Ecto neural progenitor cell (in vitro differentiated cells): Measurements from ENCODE around the gene ASTL.
"Not testable (repeated sequence)": the region's sequence is repeated elsewhere in the genome, so short reads cannot be mapped to it uniquely, and the experiment has no call there.

ENCODE experiments used
- DNase-seq: peaks from one replicate; pipeline ENCODE4 v3.0.0-alpha.2; 2018; ENCODE audit warnings: low spot score

ASTL gene

GRCh38 chr2:96098900-96099590, 39.3 kb downstream of the ASTL start:
- peak; percentile 40 for DNase-seq

- no peak for DNase-seq
Measured at GRCh38 chr2:96097951-96098823, 40.1 kb downstream of the ASTL start.

DNA sequence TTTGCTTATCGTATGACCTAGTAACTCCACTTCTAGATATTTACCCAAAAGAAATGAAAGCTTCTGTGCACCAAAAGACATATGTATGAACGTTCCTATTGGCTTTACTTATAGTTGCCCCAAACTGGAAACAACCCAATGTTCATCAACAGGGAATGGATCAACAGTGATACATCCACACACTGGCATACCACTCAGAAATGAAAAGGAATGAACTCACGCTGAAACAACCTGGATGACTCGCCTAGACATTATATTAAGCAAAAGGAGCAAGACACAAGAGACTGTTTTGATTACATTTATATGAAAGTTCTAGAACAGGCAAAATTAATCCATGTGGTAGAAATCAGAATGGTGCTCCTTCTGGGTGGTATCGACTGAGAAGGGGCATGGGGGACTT, 40.9 kb downstream of the ASTL start:
- DNase-seq, result no peak

- no peak for DNase-seq
Measured at GRCh38 chr2:96095116-96095636, 43.1 kb downstream of the ASTL start.

DNA sequence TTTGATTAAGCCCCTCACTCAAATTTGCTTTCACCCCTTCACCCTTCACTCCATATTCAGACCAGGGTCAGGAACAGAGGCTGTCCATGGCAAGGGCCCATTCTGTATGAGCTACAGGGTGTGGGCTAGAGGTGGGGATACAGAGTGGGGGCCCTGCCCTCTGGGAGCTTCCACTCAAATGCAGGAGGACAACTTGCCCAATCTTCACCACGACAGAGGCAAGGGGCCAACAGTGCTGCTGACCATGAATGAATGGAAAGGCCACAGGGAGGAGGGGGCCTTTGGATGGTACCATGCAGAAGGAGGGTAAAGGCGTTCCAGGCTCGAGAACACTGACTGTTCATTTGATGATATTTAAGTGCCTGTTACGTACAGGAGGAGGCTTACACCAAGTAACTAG, 44.8 kb downstream of the ASTL start:
- no peak for DNase-seq

- no peak for DNase-seq
Measured at GRCh38 chr2:96092951-96093350, 45.4 kb downstream of the ASTL start.

DNA sequence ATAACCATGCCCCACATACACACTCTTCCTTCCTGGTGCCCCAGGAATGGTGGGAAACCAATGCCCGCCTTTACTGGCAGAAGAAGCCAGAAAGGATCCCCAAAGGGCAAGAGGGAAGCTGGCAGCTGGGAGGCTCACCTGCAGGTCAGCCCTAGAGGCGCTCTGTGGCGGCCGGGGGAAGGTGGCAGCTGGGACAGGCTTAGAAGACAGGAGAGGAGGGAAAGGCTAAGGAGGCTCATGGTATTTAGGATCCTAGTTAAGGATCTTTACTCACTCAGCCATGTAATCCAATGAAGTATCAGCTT, 45.8 kb downstream of the ASTL start:
- no peak for DNase-seq

DNA sequence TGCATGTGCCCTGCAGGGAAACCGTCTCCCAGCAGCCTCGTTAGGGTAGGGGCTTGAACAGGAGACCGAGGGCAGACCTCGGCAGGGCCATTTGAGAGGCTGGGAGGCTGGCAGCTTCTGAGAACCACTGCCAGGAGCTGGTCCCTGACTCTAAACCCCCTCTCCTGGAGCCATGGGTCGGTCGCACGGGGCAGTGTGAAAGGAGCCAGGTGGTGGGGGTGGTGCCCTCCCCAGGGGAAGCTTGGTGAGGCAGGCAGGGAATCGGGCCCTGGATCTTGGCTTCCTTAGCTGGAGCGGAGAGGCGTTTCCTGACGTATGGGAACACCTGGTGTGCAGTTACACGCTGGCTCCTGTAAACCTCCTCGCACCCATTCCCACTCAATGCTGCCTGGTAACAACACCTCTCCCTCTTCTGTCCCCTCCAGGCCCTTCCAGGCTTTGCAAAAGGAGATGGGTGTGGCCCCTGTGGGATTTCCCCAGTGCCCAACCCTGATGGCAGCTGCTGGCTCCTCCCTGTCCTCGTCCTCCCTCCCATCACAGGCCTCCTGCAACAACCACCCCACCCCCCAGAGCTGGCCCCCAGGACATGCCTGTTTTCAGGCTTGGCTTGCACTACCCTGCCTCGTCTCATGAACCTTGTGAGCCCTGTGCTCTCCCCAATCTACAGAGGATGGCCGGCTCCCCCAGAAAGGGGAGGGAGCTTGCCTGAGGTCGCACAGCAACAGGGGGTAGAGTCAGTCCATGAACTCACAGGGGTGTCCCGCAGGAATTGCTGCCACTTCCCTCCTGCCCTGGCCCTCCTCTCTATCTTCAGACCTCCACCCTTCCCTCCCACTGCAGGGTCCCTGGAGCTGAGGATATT, 46.4 kb downstream of the ASTL start:
- DNase-seq, result peak; percentile 46

GRCh38 chr2:96091141-96091710, 47.1 kb downstream of the ASTL start:
- peak; percentile 44 for DNase-seq

GRCh38 chr2:96090196-96090926, 47.9 kb downstream of the ASTL start:
- no peak for DNase-seq

- DNase-seq, result peak; percentile 55
Measured at GRCh38 chr2:96089356-96090195, 48.7 kb downstream of the ASTL start.

DNA sequence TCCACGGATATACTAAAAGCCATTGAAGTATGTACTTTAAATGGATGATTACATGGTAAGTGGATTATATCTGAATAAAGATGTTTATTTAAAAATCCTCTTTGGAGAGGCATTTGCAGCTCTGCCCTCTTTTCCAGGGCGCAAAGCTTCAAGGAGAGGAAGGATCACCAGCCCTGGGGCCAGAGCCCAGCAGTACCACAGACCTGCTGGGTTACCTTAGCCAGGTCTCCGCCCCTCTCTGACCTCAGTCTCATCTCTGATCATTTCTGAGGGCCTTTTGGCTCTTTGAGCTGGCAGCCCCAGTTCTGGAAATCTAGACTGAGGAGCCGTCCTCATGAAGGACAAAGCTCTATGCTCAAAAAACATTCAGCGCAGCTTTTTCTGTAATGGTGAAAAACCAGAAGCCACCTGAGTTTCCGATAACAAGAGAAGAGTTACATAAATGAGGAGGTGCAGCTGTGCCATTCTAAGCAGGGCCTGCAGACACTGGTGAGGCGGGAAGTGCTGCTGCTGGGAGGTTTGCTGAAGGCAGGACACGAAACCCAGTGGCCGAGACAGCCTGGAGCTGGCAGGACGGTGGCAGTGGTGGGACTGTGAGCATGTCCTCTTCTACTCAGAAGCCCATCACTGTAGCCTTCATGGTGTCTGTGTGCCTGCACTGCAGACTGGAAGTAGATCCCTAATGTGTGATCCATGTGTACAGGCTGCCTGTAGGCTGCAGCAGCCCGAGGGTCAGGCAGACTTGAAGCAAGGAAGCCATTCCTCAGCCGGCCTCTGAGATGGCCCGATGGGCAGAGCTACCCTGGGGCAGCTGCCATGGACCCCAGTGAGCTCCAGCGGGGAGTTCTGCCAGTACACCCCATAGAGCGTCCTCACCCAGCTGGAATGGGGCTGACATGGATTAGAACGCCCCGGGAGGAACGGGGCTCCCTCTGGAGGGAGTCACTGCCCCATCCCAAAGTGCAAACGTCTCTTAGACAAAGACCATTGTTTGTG, 49.7 kb downstream of the ASTL start:
- peak; percentile 42 for DNase-seq

DNA sequence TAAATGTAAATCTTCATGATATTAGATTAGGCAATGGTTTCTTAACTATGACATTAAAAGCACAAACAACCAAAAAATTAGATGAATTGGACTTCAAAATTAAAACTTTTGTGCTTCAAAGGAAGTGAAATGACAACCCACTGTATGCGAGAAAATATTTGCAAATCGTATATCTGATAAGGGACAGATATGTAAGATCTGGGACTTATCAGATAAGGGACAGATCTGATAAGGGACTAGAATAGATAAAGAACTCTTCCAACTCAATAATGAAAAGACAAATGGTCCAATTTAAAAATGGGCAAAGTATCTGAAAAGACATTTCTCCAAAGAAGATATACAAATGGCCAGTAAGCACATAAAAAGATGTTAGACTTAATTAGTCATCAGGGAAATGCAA, 51.2 kb downstream of the ASTL start:
- no peak for DNase-seq

DNA sequence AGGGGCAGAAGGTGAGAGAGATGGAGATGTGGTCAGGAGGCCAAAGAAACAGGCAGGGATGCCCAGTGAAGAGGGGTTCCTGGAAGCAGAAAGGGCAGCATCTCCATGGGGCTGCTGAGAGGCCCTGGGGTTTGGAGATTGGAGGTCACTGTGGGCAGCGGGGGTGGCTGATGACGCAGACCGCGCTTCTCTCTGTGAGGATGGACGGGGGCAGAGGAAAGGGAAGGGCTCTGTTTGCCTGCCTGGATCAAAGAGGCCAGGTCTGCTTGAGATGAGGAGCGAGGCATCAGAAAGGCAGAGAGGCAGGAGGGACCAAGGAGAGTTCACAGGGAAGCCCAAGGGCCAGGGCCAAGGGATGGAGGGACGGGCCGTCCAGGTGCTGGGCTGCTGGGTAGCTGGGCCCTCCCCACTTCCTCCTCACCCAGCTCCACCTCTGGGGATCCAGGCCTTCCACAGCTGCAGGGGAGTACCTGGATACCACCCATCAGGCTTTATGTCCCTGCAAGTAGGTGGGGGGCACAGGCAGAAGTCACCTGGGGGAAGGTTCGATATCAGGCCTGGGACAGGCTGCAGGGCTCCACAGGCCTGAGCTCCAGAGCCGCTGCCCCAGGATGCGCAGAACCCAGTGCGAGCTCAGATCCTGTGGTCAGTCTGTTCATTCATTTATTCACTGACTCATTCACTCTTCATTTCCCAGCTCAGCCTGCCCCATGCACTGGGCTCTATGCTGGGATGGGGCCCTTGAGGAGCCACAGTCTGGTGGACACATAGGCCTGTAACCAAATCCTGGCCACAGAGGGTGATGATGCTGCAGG, 52.6 kb downstream of the ASTL start:
- DNase-seq, result no peak

DNA sequence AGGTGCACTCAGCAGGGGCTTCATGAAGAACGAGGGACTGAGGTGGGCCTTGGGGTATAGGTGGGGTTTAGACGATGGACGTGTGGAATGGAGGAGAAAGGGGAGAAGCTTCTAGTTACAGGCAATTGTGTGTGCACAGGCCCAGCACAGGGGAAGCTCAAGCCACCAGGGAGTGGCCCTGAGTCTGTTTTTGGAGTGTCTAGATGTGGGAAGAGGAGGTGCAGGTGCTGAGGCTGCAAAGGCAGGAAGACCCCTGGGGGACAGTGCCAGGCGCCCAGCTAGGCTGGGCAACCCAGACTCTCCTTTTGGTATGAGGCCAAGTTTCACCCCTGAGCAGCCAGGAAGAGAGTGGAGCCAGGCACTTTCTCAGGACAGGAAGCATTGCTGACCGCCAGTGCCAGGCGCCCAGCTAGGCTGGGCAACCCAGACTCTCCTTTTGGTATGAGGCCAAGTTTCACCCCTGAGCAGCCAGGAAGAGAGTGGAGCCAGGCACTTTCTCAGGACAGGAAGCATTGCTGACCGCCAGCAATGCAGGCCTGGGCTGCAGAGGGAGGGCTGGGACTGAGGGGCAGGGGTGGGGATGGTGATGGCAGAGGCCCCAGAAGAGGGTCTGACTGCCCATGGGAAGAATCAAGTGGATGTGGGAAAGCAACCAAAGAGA, 53.3 kb downstream of the ASTL start:
- not testable (repeated sequence) for DNase-seq

- no peak for DNase-seq
Measured at GRCh38 chr2:96083989-96084857, 54.1 kb downstream of the ASTL start.
